ES-I3 (cell line): Measurements from ENCODE around the gene TCEAL1.
"Not testable (repeated sequence)": the region's sequence is repeated elsewhere in the genome, so short reads cannot be mapped to it uniquely, and the experiment has no call there.

Source experiments
- H3K36me3 ChIP-seq: 2 replicates; pipeline ENCODE4 v1.6.1; 2013; ENCODE audit warnings: mild to moderate bottlenecking, low read length, control low read depth, moderate library complexity; ENCODE audit not compliant: insufficient read depth
- H3K4me1 ChIP-seq: 2 replicates; pipeline ENCODE4 v1.6.1; 2013; ENCODE audit warnings: mild to moderate bottlenecking, control low read depth, low read length; ENCODE audit not compliant: insufficient read depth
- H3K9ac ChIP-seq: 2 replicates; pipeline ENCODE4 v1.6.1; 2013; ENCODE audit warnings: low read depth, mild to moderate bottlenecking, low read length, moderate library complexity
- H3K9me3 ChIP-seq: 2 replicates; pipeline ENCODE4 v1.6.1; 2013; ENCODE audit warnings: mild to moderate bottlenecking, low read length, moderate library complexity; ENCODE audit not compliant: control insufficient read depth, insufficient read depth

The TCEAL1 gene

DNA sequence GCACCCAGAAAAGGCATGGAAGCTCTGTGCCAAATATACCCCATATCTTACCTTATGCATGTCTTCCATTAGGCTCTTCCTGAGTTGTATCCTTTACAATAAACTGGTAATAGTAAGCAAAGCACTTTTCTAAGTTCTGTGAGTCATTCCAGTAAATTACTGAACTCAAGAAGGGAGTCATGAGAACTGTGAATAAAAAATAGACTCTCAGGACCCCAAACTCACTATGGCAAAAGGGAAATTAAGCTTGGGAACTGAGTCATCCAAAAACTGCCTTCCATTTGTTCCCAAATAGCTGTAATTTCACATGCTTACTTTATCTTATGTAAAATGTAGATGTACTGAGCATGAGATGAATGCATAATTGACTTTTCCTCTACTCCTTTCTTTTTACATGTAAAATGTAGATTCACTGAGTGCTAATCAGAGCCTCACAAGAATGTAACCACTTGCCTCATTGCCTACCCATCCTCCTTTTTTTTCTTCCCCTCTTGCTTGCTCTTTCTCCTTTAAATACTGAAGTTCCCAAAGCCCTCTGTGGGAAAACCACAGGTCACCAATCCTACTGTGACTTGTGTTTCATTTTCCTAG, 12.9 kb upstream of the TCEAL1 start:
- no peaks in the 10 kb centered on the region for H3K9me3 ChIP-seq
- H3K36me3 ChIP-seq: no peaks in the 10 kb centered on the region
- H3K9ac ChIP-seq: no peak overlapping the region
- peaks cover 24% of the 10 kb centered on the region for H3K4me1 ChIP-seq

DNA sequence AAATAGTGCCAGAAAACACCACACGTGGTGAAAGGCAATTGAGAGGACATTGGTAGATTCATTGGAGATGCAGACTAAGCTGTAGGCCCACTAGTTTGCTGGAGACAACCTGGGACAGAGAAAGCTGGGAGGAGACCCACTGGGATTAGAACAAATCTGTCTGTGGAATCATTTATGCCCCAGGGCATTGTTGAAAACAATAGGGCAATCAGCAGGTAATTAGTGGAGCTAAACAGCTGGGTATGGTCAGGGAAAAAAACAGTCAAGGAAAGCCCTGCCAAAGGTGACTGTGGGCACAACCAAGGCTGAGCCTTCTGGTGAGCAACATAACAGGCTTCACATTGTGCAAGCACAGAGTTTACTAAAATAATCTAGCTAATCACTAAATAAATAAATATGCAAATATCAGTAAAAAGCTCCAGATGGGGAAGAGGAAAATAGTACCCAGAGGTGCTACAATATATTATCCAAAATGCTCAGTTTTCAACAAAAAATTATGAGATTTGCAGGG, 12.0 kb upstream of the TCEAL1 start:
- Histone ChIP-seq H3K9ac (no peak overlapping the region), H3K4me1 (peaks cover 24% of the 10 kb centered on the region), H3K36me3 (no peaks in the 10 kb centered on the region), H3K9me3 (no peaks in the 10 kb centered on the region)

DNA sequence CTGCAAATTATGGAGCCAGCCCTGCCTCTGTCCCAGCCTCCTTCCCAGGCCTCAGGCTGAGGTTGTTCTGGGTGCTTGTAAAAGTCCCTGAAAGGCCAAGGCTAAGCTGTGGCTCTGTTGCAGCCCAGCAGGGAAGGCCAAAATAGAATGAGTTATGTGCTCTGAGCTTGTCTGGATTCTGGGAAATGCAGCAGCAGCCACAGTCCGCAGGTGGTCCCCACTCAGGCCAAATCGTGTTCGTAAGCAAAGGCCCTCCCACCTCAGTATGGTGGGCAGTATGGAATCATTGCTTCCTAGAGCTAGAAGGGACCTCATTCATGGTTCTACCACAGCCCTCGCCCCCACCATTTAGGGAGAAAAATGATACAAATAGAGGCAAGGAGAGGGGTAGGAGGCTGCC, 4.7 kb upstream of the TCEAL1 start:
- H3K36me3 ChIP-seq: no peaks in the 10 kb centered on the region
- H3K4me1 ChIP-seq: peaks cover 18% of the 10 kb centered on the region
- no peak overlapping the region for H3K9ac ChIP-seq
- no peaks in the 10 kb centered on the region for H3K9me3 ChIP-seq

DNA sequence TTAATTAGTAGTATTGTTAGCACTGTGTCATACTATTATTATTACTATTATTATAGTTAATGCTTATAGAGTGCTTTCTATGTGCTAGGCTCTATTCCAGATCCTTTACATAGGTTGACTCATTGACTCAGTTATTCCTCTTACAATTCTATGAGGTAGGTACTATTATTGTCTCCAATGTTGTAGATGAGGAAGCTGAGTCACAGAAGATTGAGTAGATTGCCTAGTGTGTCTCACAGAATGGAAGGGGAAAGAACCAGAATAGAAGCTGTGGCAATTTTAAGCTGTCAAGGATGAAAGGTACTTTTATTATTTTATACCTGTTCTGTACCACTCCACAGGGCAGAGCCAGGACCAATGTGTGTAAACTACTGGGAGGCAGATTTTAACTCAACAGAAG, 1.9 kb upstream of the TCEAL1 start:
- Histone ChIP-seq H3K9me3 (no peaks in the 10 kb centered on the region), H3K4me1 (peaks cover 18% of the 10 kb centered on the region), H3K9ac (no peak overlapping the region), H3K36me3 (no peaks in the 10 kb centered on the region)

GRCh38 chrX:103629318-103630170, 769 bp downstream of the TCEAL1 start:
- no peaks in the 10 kb centered on the region for H3K36me3 ChIP-seq
- peak overlapping the region; percentile 95 for H3K9ac ChIP-seq

DNA sequence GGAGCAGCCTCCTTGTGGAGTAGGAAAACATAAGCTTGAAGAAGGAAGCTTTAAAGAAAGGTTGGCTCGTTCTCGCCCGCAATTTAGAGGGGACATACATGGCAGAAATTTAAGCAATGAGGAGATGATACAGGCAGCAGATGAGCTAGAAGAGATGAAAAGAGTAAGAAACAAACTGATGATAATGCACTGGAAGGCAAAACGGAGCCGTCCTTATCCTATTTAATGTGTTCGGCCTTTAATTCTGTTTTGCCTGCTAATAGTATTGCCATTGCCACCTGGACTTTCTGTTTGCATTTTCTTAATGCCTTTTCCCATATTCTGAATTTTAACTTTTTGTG, 1.4 kb downstream of the TCEAL1 start:
- Histone ChIP-seq H3K9me3 (no peaks in the 10 kb centered on the region), H3K36me3 (no peaks in the 10 kb centered on the region), H3K9ac (peak overlapping the region; percentile 95), H3K4me1 (peaks cover 7% of the 10 kb centered on the region)

More at GRCh38 chrX:103629318-103630170, 769 bp downstream of the TCEAL1 start:
- no peaks in the 10 kb centered on the region for H3K9me3 ChIP-seq
- H3K4me1 ChIP-seq: peaks cover 10% of the 10 kb centered on the region

DNA sequence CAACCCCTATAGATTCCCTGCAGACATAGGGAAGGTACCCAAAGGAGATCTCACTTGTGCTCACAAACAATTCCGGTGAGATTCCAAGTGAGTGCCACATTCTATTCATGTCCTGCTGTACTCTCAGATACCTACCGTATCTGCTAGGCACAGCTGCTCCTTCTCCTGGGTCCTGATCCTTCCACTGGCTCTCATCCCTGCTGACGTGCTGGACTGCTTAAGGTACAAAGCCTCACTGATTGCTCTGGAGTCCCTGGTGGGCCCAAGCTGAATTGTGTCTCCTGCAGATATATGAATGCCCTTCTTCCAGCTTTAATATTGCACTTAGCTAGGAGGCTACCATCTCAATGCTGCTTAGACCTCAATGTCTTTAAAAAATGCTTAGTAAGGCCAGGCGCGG, 2.4 kb downstream of the TCEAL1 start:
- peaks cover 5% of the 10 kb centered on the region; the same call in 1 of the 2 replicates for H3K4me1 ChIP-seq
- no peaks in the 10 kb centered on the region for H3K36me3 ChIP-seq
- no peaks in the 10 kb centered on the region for H3K9me3 ChIP-seq
- H3K9ac ChIP-seq: no peak overlapping the region

DNA sequence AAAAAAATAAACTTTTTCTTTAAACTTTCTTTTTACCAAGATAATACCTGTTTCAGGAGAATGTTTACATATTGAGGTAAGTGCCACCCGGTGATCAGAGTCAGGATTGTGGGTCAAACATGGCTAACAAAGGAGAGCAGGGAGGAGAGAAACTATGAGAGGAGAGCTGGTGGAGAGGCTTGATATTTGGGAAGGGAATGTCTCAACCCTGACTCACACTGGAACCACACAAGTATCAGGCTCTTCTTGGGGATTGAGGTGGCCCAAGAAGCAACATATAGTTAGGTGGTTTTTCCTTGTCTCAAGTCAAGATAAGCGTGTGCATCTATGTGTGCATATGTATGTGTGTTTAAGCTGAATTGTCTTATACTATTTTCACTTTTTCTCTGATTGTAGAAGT, 6.7 kb downstream of the TCEAL1 start:
- no peak overlapping the region for H3K9ac ChIP-seq
- H3K4me1 ChIP-seq: peaks cover 14% of the 10 kb centered on the region
- no peaks in the 10 kb centered on the region for H3K36me3 ChIP-seq
- H3K9me3 ChIP-seq: no peaks in the 10 kb centered on the region

GRCh38 chrX:103637604-103638338, 9.0 kb downstream of the TCEAL1 start:
- Histone ChIP-seq H3K9me3 (no peaks in the 10 kb centered on the region), H3K9ac (no peak overlapping the region), H3K36me3 (no peaks in the 10 kb centered on the region), H3K4me1 (peaks cover 26% of the 10 kb centered on the region)

DNA sequence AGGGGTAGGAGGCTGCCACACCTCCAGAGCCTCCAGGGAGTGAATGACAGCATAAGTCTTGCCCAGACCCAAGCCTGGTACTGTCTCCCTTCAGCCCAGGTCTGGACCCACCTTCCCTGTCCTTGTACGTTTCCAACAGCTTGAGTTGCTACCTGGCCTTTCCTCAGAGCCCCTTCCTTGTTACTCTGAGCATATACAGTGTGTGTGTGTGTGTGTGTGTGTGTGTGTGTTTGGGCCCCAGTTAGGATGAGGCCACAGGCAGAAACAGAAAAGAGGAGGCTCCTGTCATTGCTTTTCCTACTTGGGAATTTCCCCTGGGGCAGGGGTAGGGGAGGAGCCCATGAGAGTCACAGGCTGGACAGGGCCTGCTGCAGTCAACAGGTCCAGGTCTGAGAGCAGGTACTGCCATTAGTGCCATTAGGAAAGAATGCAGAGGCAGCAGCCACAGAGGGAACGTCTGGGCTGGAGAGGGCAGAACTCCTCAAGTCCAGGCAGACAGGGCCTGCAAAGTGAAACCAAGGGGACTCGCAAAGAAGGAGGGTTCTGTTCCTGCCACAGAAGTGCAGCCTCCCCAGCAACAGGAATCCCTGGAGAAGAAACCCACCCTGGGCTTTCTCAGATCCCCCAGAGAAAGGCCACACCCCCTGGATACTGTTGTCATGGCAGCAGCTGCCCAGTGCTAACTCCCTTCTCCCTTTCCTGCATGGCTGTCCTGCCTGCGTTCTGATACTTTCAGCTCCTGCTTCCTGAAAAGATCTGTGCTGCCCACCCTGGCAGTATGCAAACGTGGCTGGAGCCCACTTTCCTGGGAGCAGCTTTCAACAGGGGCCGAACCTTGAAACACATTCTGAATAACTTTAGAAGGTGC, 9.9 kb downstream of the TCEAL1 start:
- not testable (repeated sequence) for H3K9ac ChIP-seq, H3K9me3 ChIP-seq, H3K36me3 ChIP-seq
- peaks cover 26% of the 10 kb centered on the region for H3K4me1 ChIP-seq

GRCh38 chrX:103640401-103641155, 11.8 kb downstream of the TCEAL1 start:
- Histone ChIP-seq H3K9me3 (no peaks in the 10 kb centered on the region), H3K4me1 (peaks cover 26% of the 10 kb centered on the region), H3K9ac (no peak overlapping the region), H3K36me3 (no peaks in the 10 kb centered on the region)

DNA sequence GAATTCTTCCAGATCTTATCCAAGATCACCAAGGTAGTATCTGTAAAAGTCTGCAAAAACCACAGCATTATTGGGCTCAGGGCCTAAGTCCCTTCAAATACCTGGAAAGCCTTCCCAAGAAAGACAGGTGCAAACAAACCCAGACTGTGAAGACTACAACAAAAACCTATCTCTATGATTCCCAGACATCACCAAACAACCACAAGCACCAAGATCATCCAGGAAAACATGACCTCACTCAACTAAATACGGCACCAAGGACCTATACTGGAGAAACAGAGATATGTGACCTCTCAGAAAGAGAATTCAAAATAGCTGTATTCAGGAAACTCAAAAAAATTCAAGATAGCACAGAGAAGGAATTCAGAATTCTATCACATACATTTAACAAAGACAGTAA, 15.3 kb downstream of the TCEAL1 start:
- H3K36me3 ChIP-seq: no peaks in the 10 kb centered on the region

DNA sequence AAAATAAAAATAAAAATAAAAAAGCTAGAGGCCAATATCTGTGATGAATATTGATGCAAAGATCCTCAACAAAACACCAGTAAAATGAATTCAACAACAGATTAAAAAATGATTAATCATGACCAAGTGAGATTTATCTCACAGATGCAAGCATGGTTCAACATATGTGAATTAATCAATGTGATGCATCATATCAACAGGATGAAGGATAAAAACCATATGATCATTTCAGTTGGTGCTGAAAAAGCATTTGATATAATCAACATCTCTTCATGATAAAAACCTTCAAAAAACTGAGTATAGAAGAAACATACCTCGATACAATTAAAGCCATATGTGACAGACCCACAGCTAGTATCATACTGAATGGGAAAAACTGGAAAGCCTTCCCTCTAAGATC, 18.9 kb downstream of the TCEAL1 start:
- Histone ChIP-seq H3K36me3 (no peaks in the 10 kb centered on the region), H3K4me1 (no peaks in the 10 kb centered on the region), H3K9ac (no peak overlapping the region), H3K9me3 (no peaks in the 10 kb centered on the region; the same call in none of the 2 replicates)

More for the DNA sequence above, 15.3 kb downstream of the TCEAL1 start:
- Histone ChIP-seq H3K4me1 (peaks cover 21% of the 10 kb centered on the region), H3K9me3 (no peaks in the 10 kb centered on the region; the same call in none of the 2 replicates), H3K9ac (no peak overlapping the region)
